Activated CD4-positive, alpha-beta T cell treated with anti-CD3 and anti-CD28 coated beads for 1 hour (primary cell): ENCODE measurements around the gene PILRA.

Source experiments
- DNase-seq: peaks from one replicate; pipeline ENCODE4 v3.0.0-alpha.2; 2020

PILRA gene

DNA sequence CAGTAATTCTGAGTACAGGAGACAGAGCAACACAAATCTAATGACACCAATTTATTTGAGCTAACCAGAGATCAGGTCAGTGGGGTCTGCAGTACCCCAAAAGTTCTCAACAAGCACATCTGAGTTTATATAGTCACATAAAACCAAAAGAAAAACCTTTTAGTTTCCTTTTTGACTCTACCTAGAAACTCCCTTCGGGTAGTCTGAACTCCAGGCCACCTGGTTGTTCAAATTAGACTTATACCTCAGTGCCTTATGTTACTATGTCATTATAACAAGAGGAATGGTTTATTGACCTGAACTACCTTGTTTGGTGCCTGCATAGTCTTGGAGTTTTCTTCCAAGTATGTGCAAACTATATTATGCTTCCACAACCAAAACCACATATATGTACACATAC lies 40.6 kb downstream of the PILRA start:
- DNase-seq, result no peak

GRCh38 chr7:100415448-100415847 lies 42.2 kb downstream of the PILRA start:
- DNase-seq, result no peak

DNA sequence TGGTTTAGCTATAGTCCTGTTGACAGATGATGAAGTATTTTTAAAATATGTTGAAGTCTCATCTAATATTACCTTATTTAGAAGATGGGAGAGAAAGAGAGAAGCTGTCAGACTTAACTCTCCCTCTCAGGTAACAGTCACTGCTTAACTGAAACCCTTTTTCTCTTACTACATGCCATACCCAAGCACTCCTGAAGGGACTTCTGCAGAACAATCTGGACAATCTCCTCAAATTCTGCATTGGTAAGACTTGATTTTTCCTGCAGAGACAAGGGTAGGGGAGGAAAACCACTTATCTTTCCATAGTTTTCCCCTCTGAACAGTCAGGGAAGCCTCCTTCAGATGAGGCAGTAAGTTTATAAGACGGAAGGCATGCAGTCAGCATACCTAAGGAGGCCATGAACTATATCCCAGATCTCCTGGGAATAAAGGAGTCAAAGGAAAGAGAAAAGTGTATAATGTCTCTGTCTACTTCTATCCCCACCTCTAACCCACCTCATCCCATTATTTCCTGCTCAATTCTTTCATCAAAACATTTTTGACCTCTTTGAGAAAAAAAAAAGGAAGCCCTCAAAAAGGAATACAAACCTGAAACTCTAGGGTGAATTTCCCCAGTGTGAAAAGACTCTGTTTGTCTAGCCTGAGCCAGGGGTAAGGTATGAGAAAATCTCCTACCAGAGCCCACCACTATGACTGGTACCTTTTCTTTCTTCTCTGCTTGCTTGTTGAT lies 45.8 kb downstream of the PILRA start:
- DNase-seq, result no peak

DNA sequence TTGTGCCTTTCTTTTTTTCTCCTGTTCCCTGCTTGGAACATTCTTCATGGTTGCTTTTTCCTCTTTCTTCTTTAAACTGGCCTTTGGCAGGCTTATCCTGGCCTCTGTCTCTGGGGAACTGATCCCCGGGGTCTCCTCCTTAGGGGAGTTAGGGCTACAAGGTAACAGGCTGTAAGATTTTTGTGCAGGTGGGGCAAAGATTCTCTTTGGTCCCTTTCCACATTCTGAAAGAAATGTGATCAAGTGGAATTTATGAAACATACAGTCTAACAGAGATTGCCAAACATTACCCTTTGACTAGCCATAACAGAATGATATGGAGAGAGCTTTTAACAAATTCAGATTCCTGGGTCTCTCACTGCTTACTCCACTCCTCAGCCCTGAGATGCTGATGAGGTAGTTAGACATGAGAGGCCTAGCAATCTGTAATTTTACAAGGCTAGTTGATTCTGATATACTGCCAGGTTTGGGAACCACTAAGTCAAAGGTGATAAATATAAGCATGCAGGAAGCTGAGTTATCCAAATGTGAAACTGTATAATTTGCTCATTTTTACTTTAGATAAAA lies 46.5 kb downstream of the PILRA start:
- DNase-seq, result no peak

GRCh38 chr7:100423315-100423714 lies 50.0 kb downstream of the PILRA start:
- no peak for DNase-seq

- no peak for DNase-seq
Observed at GRCh38 chr7:100425347-100425746, 52.1 kb downstream of the PILRA start.

DNA sequence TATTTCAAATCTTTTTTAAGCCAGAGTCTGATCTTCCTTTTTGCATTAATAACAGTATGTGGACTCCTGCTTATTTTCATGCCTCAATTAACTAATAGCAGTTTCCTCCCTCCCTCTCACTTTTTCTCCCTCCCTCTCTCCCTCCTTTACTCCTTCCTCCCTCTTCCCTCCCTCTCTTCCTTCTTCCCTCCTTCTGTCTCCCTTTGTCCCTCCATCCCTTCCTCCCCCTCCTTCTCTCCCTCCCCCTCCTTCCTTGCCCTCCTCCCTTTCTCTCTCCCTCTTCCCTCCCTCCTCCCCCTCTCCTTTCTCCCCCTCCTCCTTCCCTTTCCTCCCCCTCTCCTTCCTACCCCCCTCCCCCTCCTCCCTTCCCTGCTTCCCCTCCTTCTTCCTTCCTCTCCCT lies 53.2 kb downstream of the PILRA start:
- no peak for DNase-seq

GRCh38 chr7:100427762-100428198 lies 54.5 kb downstream of the PILRA start:
- no peak for DNase-seq

GRCh38 chr7:100428199-100428966 lies 55.1 kb downstream of the PILRA start, which contains the start of gene ZCWPW1:
Gene ZCWPW1, minus strand, starts transcription at chr7:100428703. Its CDS starts 8,054 bp downstream, at chr7:100420649.
- peak; percentile 98 for DNase-seq

DNA sequence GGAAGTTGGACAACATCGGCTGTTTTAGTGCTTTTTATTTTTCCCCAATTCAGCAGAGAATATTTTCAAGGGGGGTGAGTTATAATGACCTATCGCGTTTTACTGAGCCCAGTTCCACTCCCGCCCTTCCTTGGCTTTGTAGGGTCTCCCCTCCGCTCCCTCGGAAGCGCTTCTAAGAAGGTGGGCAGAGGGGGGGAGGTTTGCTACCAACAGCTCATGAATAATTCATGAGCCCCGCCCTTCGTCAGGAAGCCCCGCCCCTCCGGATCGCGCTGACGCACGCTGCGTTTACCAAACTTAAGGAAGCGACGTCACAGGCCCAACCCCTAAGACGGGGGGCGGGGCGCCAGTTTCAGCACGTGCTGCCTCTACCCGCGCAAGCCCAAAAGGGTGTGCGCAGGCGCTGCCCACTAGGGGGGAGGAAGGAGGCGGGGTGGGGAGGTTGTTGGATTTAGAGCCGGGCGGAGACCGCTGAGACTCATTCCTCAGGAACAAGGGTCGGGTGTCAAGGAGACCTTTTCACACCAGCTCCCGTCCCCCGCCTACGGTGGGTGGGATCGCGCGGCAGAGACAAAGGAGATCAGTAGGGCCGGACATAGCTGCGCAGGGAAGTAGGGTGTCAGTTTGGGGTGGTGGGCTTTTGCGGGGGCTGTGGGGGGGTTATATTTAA lies 55.8 kb downstream of the PILRA start:
- peak; percentile 100 for DNase-seq

- peak; percentile 96 for DNase-seq
Observed at GRCh38 chr7:100429637-100430492, 56.6 kb downstream of the PILRA start, which contains the start of gene MEPCE. Gene MEPCE, plus strand, starts transcription at chr7:100429831. Its CDS starts 188 bp downstream, at chr7:100430019.

- no peak for DNase-seq
Observed at GRCh38 chr7:100430493-100431285, 57.4 kb downstream of the PILRA start.

- DNase-seq, result no peak
Observed at GRCh38 chr7:100431286-100431735, 58.0 kb downstream of the PILRA start.

GRCh38 chr7:100432053-100432452 lies 58.8 kb downstream of the PILRA start:
- DNase-seq, result no peak

GRCh38 chr7:100432621-100433275 lies 59.5 kb downstream of the PILRA start:
- DNase-seq, result no peak

DNA sequence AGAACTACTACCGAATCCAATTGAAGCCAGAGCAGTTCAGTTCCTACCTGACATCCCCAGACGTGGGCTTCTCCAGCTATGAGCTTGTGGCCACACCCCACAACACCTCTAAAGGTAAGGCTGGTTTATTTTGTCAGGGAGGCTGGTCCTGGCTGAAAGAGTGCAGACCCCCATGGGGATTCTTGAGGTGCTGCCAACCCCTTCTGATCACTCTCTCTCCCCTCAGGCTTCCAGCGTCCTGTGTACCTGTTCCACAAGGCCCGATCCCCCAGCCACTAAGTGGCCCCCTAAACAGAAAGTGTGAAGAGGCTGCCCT lies 59.9 kb downstream of the PILRA start:
- DNase-seq, result no peak

GRCh38 chr7:100433592-100434296 lies 60.5 kb downstream of the PILRA start:
- no peak for DNase-seq

DNA sequence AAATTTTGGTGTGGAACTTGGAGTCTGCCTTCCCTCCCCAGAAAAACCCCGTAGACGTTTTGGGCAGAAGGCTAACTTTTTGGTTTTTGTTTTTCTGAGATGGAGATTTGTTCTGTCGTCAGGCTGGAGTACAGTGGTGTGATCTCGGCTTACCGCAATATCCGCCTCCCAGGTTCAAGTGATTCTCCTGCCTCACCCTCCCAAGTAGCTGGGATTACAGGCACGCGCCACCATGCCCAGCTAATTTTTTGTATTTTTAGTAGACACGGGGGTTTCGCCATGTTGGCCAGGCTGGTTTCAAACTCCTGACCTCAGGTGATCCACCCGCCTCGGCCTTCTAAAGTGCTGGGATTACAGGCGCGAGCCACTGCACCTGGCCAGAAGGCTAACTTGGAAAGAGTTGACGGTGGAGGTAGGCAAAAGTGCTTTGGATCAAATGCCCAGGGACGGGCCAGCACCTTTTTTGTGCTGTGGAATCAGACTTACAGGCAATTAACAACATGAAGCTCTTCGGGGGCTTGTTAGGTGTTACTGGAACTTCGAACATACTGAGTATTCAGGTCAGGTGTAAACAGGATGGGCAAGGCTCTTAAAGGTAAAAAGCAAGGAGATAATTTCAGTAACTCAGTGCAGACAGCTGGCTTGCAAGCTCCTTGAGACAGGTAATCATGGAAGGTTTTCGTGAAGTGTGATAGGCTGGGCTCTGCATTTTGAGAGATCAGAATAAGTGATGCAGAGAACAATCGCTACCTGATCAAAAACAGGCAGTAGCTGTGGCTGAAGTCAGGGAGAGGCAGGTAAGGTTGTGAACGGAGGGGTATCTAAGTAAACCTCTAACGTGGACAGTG lies 61.2 kb downstream of the PILRA start:
- DNase-seq, result no peak
